GM12801 (cell line): ENCODE results near the gene SETD1A.

ENCODE experiments used
- CTCF ChIP-seq: IDR thresholded peaks from one replicate; pipeline ENCODE4 v1.5.1; 2011; ENCODE audit warnings: control low read depth; ENCODE audit not compliant: insufficient read length; ENCODE audit errors: extremely low read depth

SETD1A gene

GRCh38 chr16:30964574-30965226, 7.1 kb downstream of the SETD1A start:
- TF ChIP-seq CTCF, result no peak

- TF ChIP-seq CTCF, result no peak
Observed at GRCh38 chr16:30965436-30965835, 7.9 kb downstream of the SETD1A start.

- no peak for TF ChIP-seq CTCF
Observed at GRCh38 chr16:30966033-30966619, 8.6 kb downstream of the SETD1A start.

- TF ChIP-seq CTCF, result no peak
Observed at GRCh38 chr16:30967795-30968194, 10.2 kb downstream of the SETD1A start.

GRCh38 chr16:30969246-30969842, 11.8 kb downstream of the SETD1A start:
- TF ChIP-seq CTCF, result no peak

GRCh38 chr16:30971298-30971697, 13.7 kb downstream of the SETD1A start:
- no peak for TF ChIP-seq CTCF

GRCh38 chr16:30972872-30973271, 15.3 kb downstream of the SETD1A start:
- TF ChIP-seq CTCF, result no peak
